Measurements from ENCODE around the gene KLHL22. TPM values are rescaled to one million over a fixed set of nuclear protein-coding genes. Genes with fewer than 3 reads are reported as not detected.

KLHL22 gene
- total and polyA plus RNA-seq, 7 donors, result 8.4 to 24.3 (median 14.6) TPM

- ATAC-seq, result no peak
- peaks cover 7 to 31% of the 10 kb centered on the region in 2 donors for H3K36me3 ChIP-seq (ENCODE audit: insufficient read depth in 1 of 2, low read depth in 1 of 2)
- intact Hi-C loops (cut with DNase I), result loop anchor here (5.0 kb wide), 1 partner anchor 36 kb away; no protein-coding TSS in a partner anchor
- H3K9me3 ChIP-seq, result no peaks in the 10 kb centered on the region
- H3K4me1 ChIP-seq, result peaks cover 33% of the 10 kb centered on the region
- H3K4me3 ChIP-seq, result no peak overlapping the region
- H3K27me3 ChIP-seq (ENCODE audit: insufficient read depth in 3 of 3, low read length in 2 of 3), result no peaks in the 10 kb centered on the region
- WGBS, 3 donors, result 78 to 83% (median 82%) methylated on average over 2 of the region's 2 CpGs
- TF ChIP-seq CTCF (IDR thresholded peaks at IDR 0.05), result no peak
- no peak overlapping the region for H3K27ac ChIP-seq
- DNase-seq, result no peak
These were observed 20.8 kb upstream of the KLHL22 start for GRCh38 chr22:20516399-20516798.

DNA sequence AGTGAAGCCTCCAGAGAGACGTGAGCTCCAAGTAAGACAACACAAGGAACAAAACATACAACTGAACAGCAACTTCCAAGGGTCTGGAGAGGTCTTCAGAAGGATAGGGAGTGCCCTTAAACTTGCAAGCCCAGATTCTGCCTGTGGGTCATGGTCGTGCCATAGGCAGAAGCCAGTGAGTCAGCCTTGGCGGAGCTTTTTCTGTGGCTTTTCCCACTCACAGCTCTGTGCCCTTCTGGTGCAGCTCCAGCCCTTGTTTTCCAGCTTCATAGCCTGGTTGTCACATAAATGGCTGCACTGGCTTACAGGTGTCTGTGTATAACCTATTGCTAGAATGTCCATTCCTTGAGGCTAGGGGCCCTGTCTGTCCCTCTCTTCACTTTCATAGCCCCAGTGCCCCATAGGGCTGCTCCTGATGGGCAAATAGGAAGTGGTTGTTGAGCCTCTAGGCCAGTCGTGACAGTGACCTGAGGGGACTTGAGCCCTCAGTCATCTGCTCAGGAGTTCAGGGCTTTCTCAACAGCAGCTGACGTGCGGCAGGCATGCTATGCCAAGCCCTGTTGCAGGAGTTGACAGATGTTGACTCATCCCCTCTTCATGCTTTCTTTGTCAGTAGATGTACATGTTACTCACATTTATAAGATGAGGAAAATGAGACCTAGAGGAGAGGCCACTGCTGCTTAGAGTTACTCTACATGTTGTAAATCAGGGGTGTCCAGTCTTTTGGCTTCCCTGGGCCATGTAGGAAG, 19.2 kb upstream of the KLHL22 start:
- H3K27me3 ChIP-seq (ENCODE audit: insufficient read depth in 3 of 3, low read length in 2 of 3), result no peaks in the 10 kb centered on the region
- peak overlapping the region; percentile 81 for H3K27ac ChIP-seq
- H3K9me3 ChIP-seq, result no peaks in the 10 kb centered on the region
- intact Hi-C loops (cut with DNase I), result loop anchor here (5.0 kb wide), 1 partner anchor 37 kb away; no protein-coding TSS in a partner anchor
- H3K36me3 ChIP-seq (ENCODE audit: insufficient read depth in 1 of 2, low read depth in 1 of 2), result peaks cover 5 to 20% of the 10 kb centered on the region in 2 donors
- peak; percentile 82 to 90 for DNase-seq
- peak; percentile 93 to 97 (median 94) for ATAC-seq
- 35 to 63% (median 55%) methylated on average over 6 of the region's 6 CpGs for WGBS, 3 donors
- no peak for TF ChIP-seq CTCF (IDR thresholded peaks at IDR 0.05)
- no peak overlapping the region for H3K4me3 ChIP-seq
- peaks cover 46% of the 10 kb centered on the region for H3K4me1 ChIP-seq

DNA sequence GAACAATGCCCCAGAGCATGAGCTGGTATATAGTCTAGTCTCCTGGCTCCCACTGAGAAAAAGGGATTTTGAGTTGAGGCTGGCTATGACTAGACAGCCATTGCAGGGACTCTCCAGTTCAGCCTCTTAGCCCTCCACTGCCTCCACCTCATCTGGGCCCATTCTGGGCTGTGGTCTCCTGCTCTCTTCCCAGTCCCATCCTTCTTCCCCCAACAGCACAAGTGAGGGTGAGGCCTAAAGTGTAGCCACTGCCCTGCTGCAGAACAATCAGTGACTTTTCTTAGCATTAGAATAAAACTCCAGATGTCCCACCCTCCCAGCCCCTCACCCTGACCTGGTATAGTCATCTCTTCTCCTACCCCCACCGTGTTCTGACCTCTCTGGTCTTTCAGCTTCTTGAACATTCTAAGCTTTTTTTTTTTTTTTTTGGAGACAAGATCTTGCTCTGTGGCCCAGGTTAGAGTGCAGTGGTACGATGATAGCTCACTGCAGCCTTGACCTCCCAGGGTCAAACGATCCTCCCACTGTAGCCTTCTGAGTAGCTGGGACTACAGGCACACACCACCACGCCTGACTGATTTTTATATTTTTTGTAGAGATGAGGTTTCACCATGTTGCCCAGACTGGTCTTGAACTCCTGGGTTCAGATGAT, 16.1 kb upstream of the KLHL22 start:
- Histone ChIP-seq H3K27ac (peak overlapping the region; percentile 95), H3K36me3 (ENCODE audit: insufficient read depth in 1 of 2, low read depth in 1 of 2) (peaks cover 5 to 6% of the 10 kb centered on the region in 2 donors), H3K4me3 (no peak overlapping the region), H3K4me1 (peaks cover 53% of the 10 kb centered on the region), H3K9me3 (no peaks in the 10 kb centered on the region), H3K27me3 (ENCODE audit: insufficient read depth in 3 of 3, low read length in 2 of 3) (no peaks in the 10 kb centered on the region)
- intact Hi-C loops (cut with DNase I), result no loop called here
- 69 to 70% (median 70%) methylated on average over 4 of the region's 4 CpGs for WGBS, 3 donors
- ATAC-seq (no peak), DNase-seq (no peak)
- no peak for TF ChIP-seq CTCF (IDR thresholded peaks at IDR 0.05)

GRCh38 chr22:20510811-20511577, 15.4 kb upstream of the KLHL22 start:
- no peak for DNase-seq
- intact Hi-C loops (cut with DNase I), result no loop called here

More at GRCh38 chr22:20510811-20511577, 15.4 kb upstream of the KLHL22 start:
- 73 to 83% (median 79%) methylated on average over 10 of the region's 10 CpGs for WGBS, 3 donors
- Histone ChIP-seq H3K36me3 (ENCODE audit: insufficient read depth in 1 of 2, low read depth in 1 of 2) (peaks cover 5 to 6% of the 10 kb centered on the region in 2 donors), H3K27ac (peak overlapping the region; percentile 95), H3K4me3 (no peak overlapping the region), H3K27me3 (ENCODE audit: insufficient read depth in 3 of 3, low read length in 2 of 3) (no peaks in the 10 kb centered on the region), H3K9me3 (no peaks in the 10 kb centered on the region), H3K4me1 (peaks cover 50% of the 10 kb centered on the region)
- TF ChIP-seq CTCF (IDR thresholded peaks at IDR 0.05), result no peak
- no peak for ATAC-seq

Data from psoas muscle (tissue), 8 donors.